Endothelial cell of umbilical vein (primary cell): ENCODE results near the gene SLF1. TPM values are rescaled to one million over a fixed set of nuclear protein-coding genes. Genes with fewer than 3 reads are reported as not detected.

ENCODE experiments used
- BruUV-seq: library from RNA; stranded (reverse); fragments of 400-500 nt; replicated peaks from 2 replicates; lab custom pipeline; 2021; lab: Mats Ljungman, UMichigan
- CTCF ChIA-PET: fragments of 300-600, 350-600 bp; sonication (Branson Sonifier 250); formaldehyde crosslinking; loops from one replicate; lab custom pipeline; 2021; ENCODE audit warnings: antibody characterized with exemption, inconsistent platforms; lab: Charles Lee
- POLR2A ChIA-PET: fragments of 300-600, 350-600 bp; sonication (Branson Sonifier 250); formaldehyde crosslinking; loops from one replicate; lab custom pipeline; 2021; ENCODE audit warnings: antibody characterized with exemption, inconsistent platforms; lab: Charles Lee
- DNase-seq: peaks from one replicate; pipeline ENCODE4 v3.0.0-alpha.2; 2011; ENCODE audit warnings: low read depth, low spot score
- FAIRE-seq: peaks from 2 replicates; lab custom pipeline; 2011; peaks lifted over from hg19 to GRCh38; lab: Jason Lieb, UNC
- H2AFZ ChIP-seq: 2 replicates; pipeline ENCODE4 v1.6.0; 2012; ENCODE audit warnings: low read depth, low read length, control low read depth, inconsistent platforms
- H3K27ac ChIP-seq: 2 replicates; pipeline ENCODE4 v1.5.1; 2011; ENCODE audit warnings: low read depth, mild to moderate bottlenecking, control low read depth, low read length, moderate library complexity; ENCODE audit not compliant: insufficient read depth
- H3K27me3 ChIP-seq, 2 experiments: 2 replicates each; pipeline versions ENCODE4 v1.6.0 to v1.6.1; 2011; ENCODE audit warnings: low read length in 2 of 2, mixed read lengths in 1 of 2; ENCODE audit not compliant: control insufficient read depth in 2 of 2, insufficient read depth in 2 of 2
- H3K36me3 ChIP-seq, 2 experiments: 2 replicates in 1 of 2; 3 replicates in 1 of 2; pipeline ENCODE4 v1.5.1; 2011; ENCODE audit warnings: low read length in 2 of 2, mild to moderate bottlenecking in 1 of 2, moderate library complexity in 1 of 2; ENCODE audit not compliant: control insufficient read depth in 2 of 2, insufficient read depth in 2 of 2; ENCODE audit errors: extremely low read depth in 1 of 2
- H3K4me1 ChIP-seq: 3 replicates; pipeline ENCODE4 v1.5.1; 2011; ENCODE audit warnings: mild to moderate bottlenecking, low read length; ENCODE audit not compliant: control insufficient read depth, insufficient read depth; ENCODE audit errors: extremely low read depth
- H3K4me2 ChIP-seq: 2 replicates; pipeline ENCODE4 v1.6.1; 2011; ENCODE audit warnings: low read length, control low read depth, mixed read lengths; ENCODE audit not compliant: insufficient read depth
- H3K4me3 ChIP-seq, 3 experiments: fragments of 200-600 bp in 1 of 3; sonication (generic), shearing (Covaris generic) in 1 of 3; replicated peaks in 1 of 3; 2 replicates each; pipeline ENCODE4 v1.5.1; 2011 to 2016; ENCODE audit warnings: control low read depth in 3 of 3, low read length in 3 of 3, mild to moderate bottlenecking in 2 of 3, inconsistent platforms in 1 of 3, low read depth in 1 of 3, moderate library complexity in 1 of 3; ENCODE audit not compliant: insufficient read depth in 1 of 3
- H3K79me2 ChIP-seq: 2 replicates; pipeline ENCODE4 v1.6.0; 2012; ENCODE audit warnings: low read length, inconsistent platforms; ENCODE audit not compliant: control insufficient read depth, insufficient read depth
- H3K9ac ChIP-seq: replicated peaks from 2 replicates; pipeline ENCODE3; 2011; ENCODE audit warnings: low read length, control low read depth; ENCODE audit not compliant: insufficient read depth; ENCODE audit errors: extremely low read depth
- H3K9me1 ChIP-seq: replicated peaks from 3 replicates; pipeline ENCODE4 v1.6.0; 2011; ENCODE audit warnings: mild to moderate bottlenecking, low read length; ENCODE audit not compliant: control insufficient read depth, insufficient read depth; ENCODE audit errors: extremely low read depth
- H3K9me3 ChIP-seq: replicated peaks from 2 replicates; pipeline ENCODE4 v1.5.1; 2012; ENCODE audit warnings: low read length, inconsistent platforms; ENCODE audit not compliant: control insufficient read depth, insufficient read depth
- H4K20me1 ChIP-seq: replicated peaks from 2 replicates; pipeline ENCODE3; 2011; ENCODE audit warnings: mild to moderate bottlenecking, low read length; ENCODE audit not compliant: control insufficient read depth, insufficient read depth; ENCODE audit errors: extremely low read depth
- CTCF ChIP-seq, 2 donors: IDR thresholded peaks; 1 replicate in 1 of 2; 2 replicates in 1 of 2; pipeline ENCODE4 v1.5.1; 2011; ENCODE audit warnings: low read length in 2 of 2, mild to moderate bottlenecking in 2 of 2, moderate library complexity in 2 of 2, control low read depth in 1 of 2, inconsistent platforms in 1 of 2, low read depth in 1 of 2; ENCODE audit not compliant: insufficient read depth in 1 of 2; ENCODE audit errors: extremely low read depth in 1 of 2
- EZH2 ChIP-seq: IDR thresholded peaks from 2 replicates; pipeline ENCODE4 v1.6.1; 2012; ENCODE audit warnings: borderline replicate concordance, low read depth, mild to moderate bottlenecking, moderate library complexity, low read length, inconsistent platforms; ENCODE audit not compliant: severe bottlenecking
- FOS ChIP-seq: IDR thresholded peaks from 2 replicates; pipeline ENCODE4 v1.6.1; 2011; ENCODE audit warnings: mild to moderate bottlenecking, low read length, moderate library complexity, borderline replicate concordance; ENCODE audit not compliant: insufficient read depth
- GATA2 ChIP-seq: IDR thresholded peaks from 2 replicates; pipeline ENCODE4 v1.7.0; 2011; ENCODE audit warnings: low read depth, mild to moderate bottlenecking, moderate library complexity, mixed read lengths, low read length; ENCODE audit not compliant: insufficient read length, insufficient read depth
- JUN ChIP-seq: IDR thresholded peaks from 2 replicates; pipeline ENCODE4 v1.6.1; 2011; ENCODE audit warnings: borderline replicate concordance, low read depth; ENCODE audit not compliant: insufficient read length, insufficient read depth
- MYC ChIP-seq: IDR thresholded peaks from one replicate; pipeline ENCODE4 v1.6.1; 2011; ENCODE audit warnings: mild to moderate bottlenecking, low read depth, low read length
- POLR2A ChIP-seq: IDR thresholded peaks from 2 replicates; pipeline ENCODE4 v1.6.1; 2012; ENCODE audit warnings: low read depth, mild to moderate bottlenecking, control low read depth, low read length
- POLR2AphosphoS5 ChIP-seq: IDR thresholded peaks from 2 replicates; pipeline ENCODE4 v1.6.1; 2012; ENCODE audit warnings: low read depth, mild to moderate bottlenecking, control low read depth, low read length, moderate library complexity; ENCODE audit not compliant: insufficient read depth
- dilution Hi-C: fragments of 300-500 bp; cut with MboI; formaldehyde crosslinking; loops from one replicate; pipeline ENCODE4 v1.15.0; 2019; ENCODE audit warnings: low sequenced_read_pairs; ENCODE audit not compliant: extremely low pct_ligation_motif_present
- intact Hi-C: fragments of 100-400 bp; cut with micrococcal nuclease; formaldehyde crosslinking; loops from one replicate; pipeline ENCODE4 v1.10.0; 2022
- polyA plus RNA-seq, 4 experiments: library from polyadenylated mRNA; depleted of rRNA in 3 of 4; stranded (reverse) in 3 of 4; unstranded in 1 of 4; fragments of >200 nt; gene quantifications; 2 replicates each; pipeline versions ENCODE4 v1.2.1 to v1.2.3, GENCODE V29; 2011 to 2012; ENCODE audit warnings: missing spikeins in 1 of 4
- total RNA-seq: library from RNA; stranded (reverse); gene quantifications from 2 replicates; pipeline ENCODE4 v1.2.3, GENCODE V29; 2021
- TF ChIP-seq, protein P1 (sequence below): IDR thresholded peaks from 2 replicates; pipeline ENCODE4 v1.6.1; 2011; ENCODE audit not compliant: insufficient read depth, insufficient read length

SLF1 gene
- total and polyA plus RNA-seq, 2 donors (not counting 3 experiments of a cell fraction or from before 2014, with no cell fraction given): 1.4 to 8.5 TPM

GRCh38 chr5:94658272-94658671, 39.8 kb downstream of the SLF1 start:
- intact Hi-C loops: no loop called here

More at GRCh38 chr5:94658272-94658671, 39.8 kb downstream of the SLF1 start:
- ChIA-PET CTCF (no interaction called here), POLR2A (no interaction called here)
- H3K4me3 ChIP-seq: no peak overlapping the region
- H3K4me2 ChIP-seq: no peak overlapping the region
- FAIRE-seq (no peak), DNase-seq (no peak)
- no peaks in the 10 kb centered on the region for H3K27me3 ChIP-seq
- dilution Hi-C loops: no loop called here
- no peaks in the 10 kb centered on the region for H4K20me1 ChIP-seq
- TF ChIP-seq EZH2 (no peak), MYC (no peak), POLR2AphosphoS5 (no peak), FOS (no peak), POLR2A (no peak), JUN (no peak), GATA2 (no peak), CTCF (IDR thresholded peaks at IDR 0.05; ENCODE audit: extremely low read depth in 1 of 2, insufficient read depth in 1 of 2, low read depth in 1 of 2, low read length in 2 of 2) (no peak)
- TF ChIP-seq, protein P1, sequence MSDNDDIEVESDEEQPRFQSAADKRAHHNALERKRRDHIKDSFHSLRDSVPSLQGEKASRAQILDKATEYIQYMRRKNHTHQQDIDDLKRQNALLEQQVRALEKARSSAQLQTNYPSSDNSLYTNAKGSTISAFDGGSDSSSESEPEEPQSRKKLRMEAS: no peak
- no TSS peak for BruUV-seq
- no peak overlapping the region for H2AFZ ChIP-seq
- no peaks in the 10 kb centered on the region for H3K9me1 ChIP-seq
- H3K27ac ChIP-seq: no peak overlapping the region
- no peaks in the 10 kb centered on the region for H3K36me3 ChIP-seq
- no peaks in the 10 kb centered on the region for H3K4me1 ChIP-seq
- H3K9ac ChIP-seq: no peak overlapping the region
- no peaks in the 10 kb centered on the region for H3K79me2 ChIP-seq
- no peaks in the 10 kb centered on the region for H3K9me3 ChIP-seq
